H1 (cell line): ENCODE data around the gene MED17. TPM values are rescaled to one million over a fixed set of nuclear protein-coding genes. Genes with fewer than 3 reads are reported as not detected.

ENCODE experiments used
- CTCF ChIA-PET: fragments of 300-600 bp; sonication (Branson Sonifier 250); formaldehyde crosslinking; loops from one replicate; lab custom pipeline; 2021; ENCODE audit not compliant: partially characterized antibody; lab: Charles Lee
- POLR2A ChIA-PET: fragments of 300-600 bp; sonication (Branson Sonifier 250); formaldehyde crosslinking; loops from one replicate; lab custom pipeline; 2021; ENCODE audit warnings: inconsistent platforms; ENCODE audit not compliant: partially characterized antibody; lab: Charles Lee
- DNase-seq, 2 experiments: peaks; one replicate each; pipeline versions ENCODE4 v3.0.0 to v3.0.0-alpha.2; 2010 to 2022; ENCODE audit warnings: low spot score in 2 of 2, low read depth in 1 of 2, mixed read lengths in 1 of 2
- FAIRE-seq: peaks from 2 replicates; lab custom pipeline; 2011; peaks lifted over from hg19 to GRCh38; lab: Jason Lieb, UNC
- H2AFZ ChIP-seq: 2 replicates; pipeline ENCODE4 v1.8.1; 2012; ENCODE audit warnings: low read length, inconsistent platforms
- H2AK5ac ChIP-seq: 2 replicates; pipeline ENCODE4 v1.6.1; 2013; ENCODE audit warnings: low read depth, low read length
- H2BK120ac ChIP-seq: replicated peaks from 2 replicates; pipeline ENCODE3; 2013; ENCODE audit warnings: low read depth, low read length, inconsistent platforms
- H2BK12ac ChIP-seq: 2 replicates; pipeline ENCODE4 v1.6.1; 2013; ENCODE audit warnings: low read depth, low read length
- H2BK15ac ChIP-seq: 2 replicates; pipeline ENCODE4 v1.6.1; 2013; ENCODE audit warnings: low read length
- H2BK20ac ChIP-seq: 2 replicates; pipeline ENCODE4 v1.6.1; 2013; ENCODE audit warnings: low read length
- H2BK5ac ChIP-seq: 2 replicates; pipeline ENCODE4 v1.6.1; 2013; ENCODE audit warnings: low read depth, low read length
- H3K14ac ChIP-seq: 2 replicates; pipeline ENCODE4 v1.6.1; 2013; ENCODE audit warnings: inconsistent platforms; ENCODE audit not compliant: insufficient read length
- H3K18ac ChIP-seq: 2 replicates; pipeline ENCODE4 v1.6.1; 2013; ENCODE audit warnings: low read length; ENCODE audit errors: extremely low read depth
- H3K23ac ChIP-seq: 2 replicates; pipeline ENCODE4 v1.6.1; 2013; ENCODE audit warnings: inconsistent platforms; ENCODE audit not compliant: insufficient read length
- H3K23me2 ChIP-seq: 2 replicates; pipeline ENCODE4 v1.6.1; 2013; ENCODE audit warnings: low read depth, low read length
- H3K27ac ChIP-seq: 2 replicates; pipeline ENCODE4 v1.6.1; 2011; ENCODE audit warnings: low read depth, low read length, inconsistent platforms
- H3K27me3 ChIP-seq, 4 experiments: replicated peaks in 1 of 4; 1 replicate in 1 of 4; 2 replicates in 3 of 4; pipeline versions ENCODE4 v1.6.1 to v1.8.1; 2011 to 2013; ENCODE audit warnings: low read length in 3 of 4, mild to moderate bottlenecking in 3 of 4, inconsistent platforms in 2 of 4, mixed read lengths in 2 of 4, moderate library complexity in 1 of 4; ENCODE audit not compliant: control insufficient read depth in 3 of 4, insufficient read depth in 3 of 4; ENCODE audit errors: extremely low read depth in 1 of 4
- H3K36me3 ChIP-seq, 4 experiments: 2 replicates each; pipeline versions ENCODE4 v1.6.1 to v1.8.1; 2011 to 2013; ENCODE audit warnings: mild to moderate bottlenecking in 4 of 4, low read length in 3 of 4, moderate library complexity in 2 of 4, control low read depth in 1 of 4, inconsistent platforms in 1 of 4; ENCODE audit not compliant: insufficient read depth in 4 of 4, control insufficient read depth in 2 of 4
- H3K4ac ChIP-seq: replicated peaks from 2 replicates; pipeline ENCODE3; 2013; ENCODE audit warnings: low read length, low read depth, mixed read lengths, inconsistent platforms; ENCODE audit not compliant: insufficient read length
- H3K4me1 ChIP-seq, 4 experiments: replicated peaks in 1 of 4; 1 replicate in 1 of 4; 2 replicates in 3 of 4; pipeline versions ENCODE4 v1.6.1 to v1.8.1; 2011 to 2013; ENCODE audit warnings: low read length in 3 of 4, inconsistent platforms in 2 of 4, mixed read lengths in 1 of 4; ENCODE audit not compliant: insufficient read depth in 4 of 4, control insufficient read depth in 3 of 4
- H3K4me2 ChIP-seq, 2 experiments: 2 replicates each; pipeline versions ENCODE4 v1.6.1 to v1.8.1; 2011 to 2013; ENCODE audit warnings: low read depth in 2 of 2, low read length in 2 of 2, control low read depth in 1 of 2, inconsistent platforms in 1 of 2, mild to moderate bottlenecking in 1 of 2; ENCODE audit not compliant: insufficient read depth in 1 of 2
- H3K4me3 ChIP-seq, 4 experiments: fragments of 200-600, 300-600 bp in 1 of 4; sonication (generic), shearing (Covaris generic), sonication (Bioruptor Twin) in 1 of 4; 2 replicates each; pipeline versions ENCODE4 v1.5.1 to v1.8.1; 2011 to 2016; ENCODE audit warnings: low read length in 4 of 4, low read depth in 3 of 4, control low read depth in 2 of 4, inconsistent platforms in 2 of 4, mild to moderate bottlenecking in 2 of 4, mixed read lengths in 1 of 4, moderate library complexity in 1 of 4; ENCODE audit not compliant: insufficient read depth in 2 of 4; ENCODE audit errors: extremely low read depth in 1 of 4
- H3K56ac ChIP-seq: replicated peaks from 2 replicates; pipeline ENCODE3; 2013; ENCODE audit warnings: low read depth, mild to moderate bottlenecking, mixed read lengths, low read length, inconsistent platforms; ENCODE audit not compliant: insufficient read length
- H3K79me1 ChIP-seq: 2 replicates; pipeline ENCODE4 v1.6.1; 2013; ENCODE audit warnings: low read depth, low read length, control low read depth
- H3K79me2 ChIP-seq, 2 experiments: 2 replicates each; pipeline versions ENCODE4 v1.6.1 to v1.8.1; 2012 to 2013; ENCODE audit warnings: low read length in 2 of 2, mild to moderate bottlenecking in 2 of 2, inconsistent platforms in 1 of 2; ENCODE audit not compliant: insufficient read depth in 2 of 2, control insufficient read depth in 1 of 2
- H3K9ac ChIP-seq, 4 experiments: replicated peaks in 1 of 4; 1 replicate in 1 of 4; 2 replicates in 3 of 4; pipeline versions ENCODE4 v1.6.1 to v1.8.1; 2011 to 2013; ENCODE audit warnings: low read depth in 3 of 4, low read length in 3 of 4, control low read depth in 2 of 4, mild to moderate bottlenecking in 2 of 4, moderate library complexity in 2 of 4, inconsistent platforms in 1 of 4; ENCODE audit errors: extremely low read depth in 1 of 4
- H3K9me3 ChIP-seq, 2 experiments: 2 replicates each; pipeline versions ENCODE4 v1.6.1 to v1.8.1; 2012 to 2013; ENCODE audit warnings: mild to moderate bottlenecking in 2 of 2, moderate library complexity in 2 of 2, control low read depth in 1 of 2, inconsistent platforms in 1 of 2, low read depth in 1 of 2, low read length in 1 of 2, mixed read lengths in 1 of 2; ENCODE audit not compliant: insufficient read depth in 2 of 2
- H4K20me1 ChIP-seq, 2 experiments: replicated peaks in 1 of 2; 2 replicates each; pipeline versions ENCODE3 to v1.8.1; 2011 to 2013; ENCODE audit warnings: inconsistent platforms in 2 of 2, low read length in 2 of 2, mild to moderate bottlenecking in 1 of 2; ENCODE audit not compliant: insufficient read depth in 2 of 2, control insufficient read depth in 1 of 2
- H4K5ac ChIP-seq: 2 replicates; pipeline ENCODE4 v1.6.1; 2013; ENCODE audit warnings: low read length, low read depth, mixed read lengths, inconsistent platforms; ENCODE audit not compliant: insufficient read length
- H4K8ac ChIP-seq: 2 replicates; pipeline ENCODE4 v1.8.0; 2013; ENCODE audit warnings: mild to moderate bottlenecking, moderate library complexity, low read length, inconsistent platforms; ENCODE audit not compliant: insufficient read depth; ENCODE audit errors: extremely low read depth
- H4K91ac ChIP-seq: replicated peaks from 2 replicates; pipeline ENCODE3; 2013; ENCODE audit warnings: low read length, mixed read lengths, inconsistent platforms; ENCODE audit not compliant: insufficient read length
- BACH1 ChIP-seq: IDR thresholded peaks from 2 replicates; pipeline ENCODE4 v1.6.1; 2012; ENCODE audit warnings: low read length, improper control_type of control experiment
- BCL11A ChIP-seq, 2 experiments: IDR thresholded peaks; one replicate each; pipeline ENCODE4 v1.6.1; 2011; ENCODE audit warnings: low read depth in 2 of 2, low read length in 2 of 2, mild to moderate bottlenecking in 2 of 2
- CREB1 ChIP-seq: IDR thresholded peaks from 2 replicates; pipeline ENCODE4 v1.6.1; 2012; ENCODE audit warnings: inconsistent platforms
- CTCF ChIP-seq, 3 experiments: IDR thresholded peaks; 1 replicate in 2 of 3; 2 replicates in 1 of 3; pipeline versions ENCODE4 v1.5.1 to v1.6.1; 2011; ENCODE audit warnings: low read length in 3 of 3, mild to moderate bottlenecking in 3 of 3, inconsistent platforms in 2 of 3, low read depth in 1 of 3, moderate library complexity in 1 of 3; ENCODE audit not compliant: insufficient read depth in 1 of 3; ENCODE audit errors: control extremely low read depth in 1 of 3
- GABPA ChIP-seq: IDR thresholded peaks from 2 replicates; pipeline ENCODE4 v1.6.1; 2011; ENCODE audit warnings: mild to moderate bottlenecking, low read length, moderate library complexity, borderline replicate concordance; ENCODE audit not compliant: insufficient read depth
- KDM1A ChIP-seq: fragments of 200-600, 300-600 bp; sonication (generic); IDR thresholded peaks from 2 replicates; pipeline ENCODE4 v1.7.1; 2016; ENCODE audit warnings: mild to moderate bottlenecking, low read length, borderline replicate concordance
- NANOG ChIP-seq: IDR thresholded peaks from 2 replicates; pipeline ENCODE4 v1.6.1; 2011; ENCODE audit warnings: low read length, low read depth, mild to moderate bottlenecking, inconsistent platforms; ENCODE audit not compliant: insufficient read depth, poor library complexity, severe bottlenecking
- PHF8 ChIP-seq: fragments of 200-600 bp; sonication (generic); conservative IDR thresholded peaks from 2 replicates; pipeline ENCODE4 v1.7.1; 2012; ENCODE audit warnings: low read depth, mild to moderate bottlenecking, inconsistent platforms, low read length, moderate library complexity
- POLR2A ChIP-seq, 2 experiments: IDR thresholded peaks; 1 replicate in 1 of 2; 2 replicates in 1 of 2; pipeline ENCODE4 v1.6.1; 2011; ENCODE audit warnings: low read depth in 2 of 2, low read length in 2 of 2, mild to moderate bottlenecking in 2 of 2; ENCODE audit errors: control extremely low read depth in 1 of 2
- RFX5 ChIP-seq: IDR thresholded peaks from 2 replicates; pipeline ENCODE4 v1.6.1; 2011; ENCODE audit warnings: low read depth, low read length, improper control_type of control experiment, borderline replicate concordance
- SP2 ChIP-seq: IDR thresholded peaks from 2 replicates; pipeline ENCODE4 v1.6.1; 2012; ENCODE audit warnings: mild to moderate bottlenecking, low read length, inconsistent platforms
- TAF1 ChIP-seq: IDR thresholded peaks from 2 replicates; pipeline ENCODE4 v1.6.1; 2011; ENCODE audit warnings: mild to moderate bottlenecking, low read depth, low read length
- WGBS, 2 experiments: shearing (Covaris generic) in 1 of 2; methylation state at CpG; one replicate each; pipeline versions ENCODE4 v1.1.6 to v1.1.7; 2013 to 2015; ENCODE audit warnings: low lambda C conversion rate in 2 of 2, mixed read lengths in 2 of 2, inconsistent platforms in 1 of 2, low coverage in 1 of 2, missing lambda C conversion rate in 1 of 2; ENCODE audit not compliant: insufficient replicate concordance in 2 of 2, insufficient coverage in 1 of 2, insufficient read length in 1 of 2; ENCODE audit errors: extremely low coverage in 1 of 2, missing lambda C conversion rate in 1 of 2; 5-methylcytosine and 5-hydroxymethylcytosine counted together
- polyA plus RNA-seq, 7 experiments: library from polyadenylated mRNA; depleted of rRNA in 3 of 7; stranded (reverse) in 5 of 7; unstranded in 2 of 7; fragments of >200 nt in 5 of 7; fragments of 200-250 nt in 2 of 7; gene quantifications; 1 replicate in 5 of 7; 2 replicates in 1 of 7; 4 replicates in 1 of 7; pipeline versions ENCODE4 v1.2.1 to v1.2.3, GENCODE V29; 2011 to 2013; ENCODE audit warnings: missing spikeins in 2 of 7, mixed read lengths in 2 of 7
- total RNA-seq: library from RNA; stranded (reverse); fragmentation: NEBNext Ultra II Directional; extraction: Animal tissue kit (Norgen Biotek cat#: 25700); gene quantifications from 2 replicates; pipeline ENCODE4 v1.2.1, GENCODE V29; 2021

The MED17 gene
- total and polyA plus RNA-seq, 2 of the 8 experiments (the other 6 are each of a cell fraction or from before 2014, with no cell fraction given) = 8.8 to 33.7 TPM

- Histone ChIP-seq H3K23me2 (no peaks in the 10 kb centered on the region), H4K91ac (no peak overlapping the region), H4K5ac (no peak overlapping the region), H4K20me1 (peaks cover 0 to 2% of the 10 kb centered on the region in 2 experiments), H3K27ac (no peak overlapping the region), H2AK5ac (no peak overlapping the region), H2BK12ac (no peak overlapping the region), H4K8ac (no peak overlapping the region), H2BK20ac (no peak overlapping the region), H3K4ac (no peak overlapping the region), H3K4me3 (no peak overlapping the region), H3K9me3 (no peaks in the 10 kb centered on the region), H3K9ac (no peak overlapping the region), H3K36me3 (peaks cover 0 to 19% (median 2%) of the 10 kb centered on the region in 4 experiments; a peak in 4 of 8 replicates), H3K14ac (no peak overlapping the region), H3K4me2 (no peak overlapping the region), H3K4me1 (no peaks in the 10 kb centered on the region), H2BK120ac (no peak overlapping the region), H2BK5ac (no peak overlapping the region), H3K79me1 (no peaks in the 10 kb centered on the region), H3K56ac (no peak overlapping the region), H2BK15ac (no peak overlapping the region), H3K27me3 (no peaks in the 10 kb centered on the region), H3K79me2 (peaks cover 0 to 3% of the 10 kb centered on the region in 2 experiments; a peak in 1 of 4 replicates), H3K23ac (no peak overlapping the region), H3K18ac (no peak overlapping the region), H2AFZ (no peak overlapping the region)
- CTCF ChIA-PET = interaction anchor here (0.9 kb wide), 1 partner anchor 25 kb away, joined by 3 read pairs; no protein-coding TSS in a partner anchor
- FAIRE-seq (no peak), DNase-seq (no peak)
- POLR2A ChIA-PET = interaction anchor here (0.9 to 6.4 kb wide), 4 partner anchors 11 to 33 kb away, joined by 5 to 50 read pairs (median 6); partner anchors contain the start of genes C11orf54, MED17 and TAF1D
- 92% methylated on average over 1 of the region's 1 CpG; no CpG with 5 or more reads in 1 of the 2 experiments for WGBS, 2 experiments
- TF ChIP-seq PHF8 (no peak), NANOG (no peak), CREB1 (no peak), TAF1 (no peak), BCL11A (IDR thresholded peaks at IDR 0.05; ENCODE audit: low read depth in 2 of 2, low read length in 2 of 2) (no peak), KDM1A (no peak), CTCF (IDR thresholded peaks at IDR 0.05; ENCODE audit: control extremely low read depth in 1 of 3, insufficient read depth in 1 of 3, low read depth in 1 of 3, low read length in 3 of 3) (no peak), SP2 (no peak), GABPA (no peak), BACH1 (no peak), RFX5 (no peak), POLR2A (IDR thresholded peaks at IDR 0.05; ENCODE audit: control extremely low read depth in 1 of 2, low read depth in 2 of 2, low read length in 2 of 2) (no peak)
Observed at GRCh38 chr11:93751001-93751400, 33.1 kb upstream of the MED17 start.
